NCI-H2171 treated with DMSO at 0.1 percent for 48 hours (cell line): ENCODE results near the gene CUZD1.

Experiments used
- DNase-seq: peaks from one replicate; lab custom pipeline; 2025; lab: John Stamatoyannopoulos, UW

Gene CUZD1

GRCh38 chr10:122814493-122814892 is 31.2 kb downstream of the CUZD1 start:
- no peak for DNase-seq

DNA sequence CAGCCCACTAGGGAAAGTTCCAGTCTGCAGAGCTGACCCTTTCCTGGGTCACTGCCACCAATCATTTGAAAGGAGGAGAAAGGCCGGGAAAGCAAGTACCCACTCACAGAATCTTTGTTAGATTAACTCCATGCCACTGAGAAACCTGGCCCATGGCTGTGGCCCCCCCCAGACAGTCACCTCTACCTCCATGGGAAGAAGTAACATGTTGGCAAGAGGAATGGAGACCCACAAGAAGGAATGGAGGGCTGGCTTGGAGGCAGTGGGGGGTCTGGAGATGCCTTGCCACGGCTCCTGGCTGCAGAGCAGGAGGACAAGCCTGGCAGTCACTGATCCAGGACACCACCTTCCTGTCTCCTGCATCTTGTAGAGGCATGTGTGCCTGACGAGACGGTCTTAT is 32.9 kb downstream of the CUZD1 start:
- no peak for DNase-seq

DNA sequence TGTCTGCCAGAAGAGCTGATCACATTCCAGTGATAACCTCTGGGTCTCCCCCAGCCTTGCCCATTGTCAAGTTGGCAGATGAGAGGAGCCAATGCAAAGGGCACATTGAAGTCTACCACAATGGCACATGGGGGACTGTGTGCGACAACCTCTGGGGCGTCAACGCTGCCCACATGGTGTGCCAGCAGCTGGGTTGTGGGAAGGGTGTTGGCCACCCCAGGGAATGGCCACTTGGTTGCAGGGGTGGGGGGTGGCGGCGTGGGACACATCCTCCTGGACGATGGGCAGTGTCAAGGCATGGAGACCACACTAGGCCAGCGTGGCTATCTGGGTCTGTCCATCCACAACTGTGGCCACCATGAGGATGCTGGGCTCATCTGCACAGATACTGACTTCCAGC is 43.4 kb downstream of the CUZD1 start:
- no peak for DNase-seq

DNA sequence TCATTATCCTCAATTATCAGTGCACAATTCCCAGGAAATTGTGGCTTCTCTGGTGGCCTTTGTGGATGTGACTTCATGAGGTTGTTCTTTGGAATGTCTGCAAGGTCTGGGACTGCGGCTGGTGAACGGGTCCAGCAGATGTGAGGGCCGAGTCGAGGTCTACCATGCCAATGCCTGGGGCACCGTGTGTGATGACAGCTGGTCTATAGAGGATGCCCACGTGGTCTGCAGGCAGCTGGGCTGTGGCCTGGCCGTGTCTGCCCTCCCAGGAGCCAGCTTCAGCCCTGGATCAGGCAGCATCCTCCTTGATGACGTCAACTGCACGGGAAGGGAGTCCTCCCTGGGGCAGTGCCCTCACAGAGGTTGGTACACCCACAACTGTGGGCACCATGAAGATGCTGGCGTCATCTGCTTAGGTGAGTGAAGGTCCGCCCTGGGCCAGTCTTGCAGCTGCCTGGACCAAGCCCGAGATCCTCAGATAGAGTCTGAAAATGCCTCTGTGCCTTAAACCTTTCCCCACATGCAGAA is 46.9 kb downstream of the CUZD1 start:
- no peak for DNase-seq

- no peak for DNase-seq
These were observed 48.9 kb downstream of the CUZD1 start for GRCh38 chr10:122796796-122797195.

DNA sequence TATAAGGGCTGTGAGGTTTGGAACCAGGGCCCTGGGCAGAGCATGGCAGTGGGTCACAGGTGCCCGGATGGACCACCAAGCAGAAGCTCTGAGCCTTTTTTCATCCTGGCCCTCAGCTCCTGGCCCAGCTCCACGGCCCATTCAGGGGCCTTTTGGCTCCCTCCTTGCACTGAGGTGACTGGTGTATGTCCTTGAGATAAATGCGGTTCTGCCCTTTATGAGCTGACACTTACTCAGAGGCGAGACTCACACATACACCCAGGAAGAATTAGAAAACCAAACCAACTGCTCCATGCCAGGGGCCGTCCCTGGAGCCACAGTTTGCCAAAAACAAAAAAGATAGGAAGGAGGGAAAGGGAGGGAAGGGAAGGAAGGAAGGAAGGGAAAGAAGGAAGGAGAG is 49.7 kb downstream of the CUZD1 start:
- no peak for DNase-seq

DNA sequence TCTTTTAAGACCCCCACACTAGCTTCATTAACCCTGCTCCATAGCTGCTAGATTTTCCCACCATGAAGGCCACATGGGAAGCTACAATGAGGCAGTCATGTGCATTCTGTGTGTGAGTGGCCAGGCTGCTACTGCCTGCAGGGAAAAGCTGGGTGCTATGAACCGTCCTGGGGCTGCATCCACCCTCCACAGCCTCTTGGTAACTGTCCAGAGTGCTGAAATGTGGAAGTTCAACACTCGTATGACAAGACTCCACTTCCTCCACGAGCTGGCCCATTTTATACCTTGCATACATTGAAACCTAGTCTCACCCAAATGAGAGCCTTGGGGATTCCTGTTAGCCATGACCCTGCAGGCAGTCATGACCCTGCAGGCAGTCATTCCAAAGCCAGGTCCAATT is 59.4 kb downstream of the CUZD1 start:
- no peak for DNase-seq

- DNase-seq: no peak
These were observed 62.7 kb downstream of the CUZD1 start for GRCh38 chr10:122782911-122783310.
